ENCODE results near the gene MRNIP. TPM values are rescaled to one million over a fixed set of nuclear protein-coding genes. Genes with fewer than 3 reads are reported as not detected.
A peak's percentile ranks its signal among the peaks of the same experiment; 100 is the strongest.

MRNIP gene
- total RNA-seq, 1 experiment from 2014 or later: 39.9 TPM

DNA sequence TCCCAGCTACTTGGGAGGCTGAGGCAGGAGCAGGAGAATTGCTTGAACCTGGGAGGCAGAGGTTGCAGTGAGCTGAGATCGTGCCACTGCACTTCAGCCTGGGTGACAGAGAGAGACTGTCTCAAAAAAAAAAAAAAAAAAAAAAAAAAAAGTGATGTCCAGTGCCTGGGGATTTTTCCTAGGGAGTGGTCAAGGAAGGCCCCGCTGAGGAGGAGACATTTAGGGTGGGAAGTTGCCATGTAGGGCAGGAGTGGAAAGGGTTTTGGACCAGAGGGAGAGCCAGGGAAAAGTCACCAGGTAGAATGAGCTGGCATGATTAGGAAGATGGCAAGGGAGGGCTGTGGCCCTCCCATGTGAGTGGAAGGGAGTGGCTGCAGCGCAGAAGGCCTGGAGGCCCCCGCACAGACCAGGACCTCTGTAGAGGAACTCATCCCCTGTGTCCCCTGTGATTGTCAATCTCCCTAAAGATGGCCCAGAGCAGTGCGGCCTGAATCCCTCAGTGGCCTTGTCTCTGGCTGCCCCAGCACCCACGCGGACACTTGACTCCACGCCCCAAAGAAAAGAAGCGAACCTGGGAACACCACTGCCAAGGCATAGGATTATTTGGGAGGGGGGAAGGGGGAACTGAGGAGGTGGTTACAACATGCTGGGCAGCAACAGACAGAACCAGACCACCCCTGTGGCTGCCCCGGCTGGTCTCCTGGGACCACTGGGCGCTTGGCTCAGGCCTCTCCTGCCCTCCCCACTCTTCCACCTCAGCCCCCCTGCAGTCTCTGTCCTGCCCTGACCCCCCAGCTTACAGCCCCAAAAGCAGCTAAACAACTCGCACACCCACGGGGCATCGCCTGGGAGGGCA, 40.5 kb downstream of the MRNIP start:
- Histone ChIP-seq H3F3A (ENCODE audit: insufficient read depth, low read depth) (peaks cover 41% of the 10 kb centered on the region), H3K27ac (peak overlapping the region; percentile 100), H3K9me2 (ENCODE audit: insufficient read depth) (no peaks in the 10 kb centered on the region), H3K36me3 (ENCODE audit: low read depth) (peaks cover 14% of the 10 kb centered on the region), H4K20me1 (ENCODE audit: insufficient read depth) (peaks cover 14% of the 10 kb centered on the region), H2AFZ (0 out of 2 replicates have a peak overlapping the region, but pooled peaks have one; percentile 64), H3K4me1 (replicated peaks; ENCODE audit: insufficient read depth) (peaks cover 39% of the 10 kb centered on the region), H3K79me2 (ENCODE audit: low read depth) (peaks cover 31% of the 10 kb centered on the region), H3K4me2 (peak overlapping the region; percentile 100), H3K4me3 (peak overlapping the region; percentile 98; the same call in 1 of the 2 replicates), H3K27me3 (ENCODE audit: insufficient read depth, low read depth) (no peaks in the 10 kb centered on the region), H3K9me3 (ENCODE audit: insufficient read depth, low read depth) (no peaks in the 10 kb centered on the region)
- ChIA-PET CTCF (no interaction called here), POLR2A (ENCODE audit: unreplicated experiment) (interaction anchor here (0.6 kb wide), 3 partner anchors 12 to 55 kb away, joined by 3 to 15 read pairs (median 3); no protein-coding TSS in a partner anchor)
- intact Hi-C loops (cut with micrococcal nuclease; ENCODE audit: unreplicated experiment): loop anchor here (2.0 to 5.0 kb wide), 4 partner anchors 15 to 266 kb away; partner anchors contain the start of genes HNRNPH1 and RUFY1
- DNase-seq: peak in 1 of 2 experiments; percentile 38
- BruUV-seq (replicated peaks): TSS peak; percentile 16
- TF ChIP-seq EZH2 (IDR thresholded peaks at IDR 0.05; ENCODE audit: low read depth): no peak
- TF ChIP-seq CTCF (conservative IDR thresholded peaks at IDR 0.05): no peak

- DNase-seq: no peak
- H2AFZ ChIP-seq: no peak overlapping the region
- TF ChIP-seq CTCF (conservative IDR thresholded peaks at IDR 0.05): no peak
- TF ChIP-seq EZH2 (IDR thresholded peaks at IDR 0.05; ENCODE audit: low read depth): no peak
- H4K20me1 ChIP-seq (ENCODE audit: insufficient read depth): peaks cover 7% of the 10 kb centered on the region
- no peaks in the 10 kb centered on the region for H3K9me3 ChIP-seq (ENCODE audit: insufficient read depth, low read depth)
- CTCF ChIA-PET: no interaction called here
- H3K4me2 ChIP-seq: peak overlapping the region; percentile 100
- H3K36me3 ChIP-seq (ENCODE audit: low read depth): peaks cover 7% of the 10 kb centered on the region
- peaks cover 32% of the 10 kb centered on the region for H3K4me1 ChIP-seq (replicated peaks; ENCODE audit: insufficient read depth)
- H3F3A ChIP-seq (ENCODE audit: insufficient read depth, low read depth): peaks cover 37% of the 10 kb centered on the region
- POLR2A ChIA-PET (ENCODE audit: unreplicated experiment): no interaction called here
- no peaks in the 10 kb centered on the region for H3K27me3 ChIP-seq (ENCODE audit: insufficient read depth, low read depth)
- peak overlapping the region; percentile 100 for H3K27ac ChIP-seq
- no peaks in the 10 kb centered on the region for H3K9me2 ChIP-seq (ENCODE audit: insufficient read depth)
- no TSS peak for BruUV-seq (replicated peaks)
- intact Hi-C loops (cut with micrococcal nuclease; ENCODE audit: unreplicated experiment): loop anchor here (5.0 kb wide), 1 partner anchor 265 kb away; the partner anchor contains the start of gene RUFY1
- H3K4me3 ChIP-seq: no peak overlapping the region
- H3K79me2 ChIP-seq (ENCODE audit: low read depth): peaks cover 25% of the 10 kb centered on the region
Measured at GRCh38 chr5:179817470-179817840, 41.2 kb downstream of the MRNIP start.

DNA sequence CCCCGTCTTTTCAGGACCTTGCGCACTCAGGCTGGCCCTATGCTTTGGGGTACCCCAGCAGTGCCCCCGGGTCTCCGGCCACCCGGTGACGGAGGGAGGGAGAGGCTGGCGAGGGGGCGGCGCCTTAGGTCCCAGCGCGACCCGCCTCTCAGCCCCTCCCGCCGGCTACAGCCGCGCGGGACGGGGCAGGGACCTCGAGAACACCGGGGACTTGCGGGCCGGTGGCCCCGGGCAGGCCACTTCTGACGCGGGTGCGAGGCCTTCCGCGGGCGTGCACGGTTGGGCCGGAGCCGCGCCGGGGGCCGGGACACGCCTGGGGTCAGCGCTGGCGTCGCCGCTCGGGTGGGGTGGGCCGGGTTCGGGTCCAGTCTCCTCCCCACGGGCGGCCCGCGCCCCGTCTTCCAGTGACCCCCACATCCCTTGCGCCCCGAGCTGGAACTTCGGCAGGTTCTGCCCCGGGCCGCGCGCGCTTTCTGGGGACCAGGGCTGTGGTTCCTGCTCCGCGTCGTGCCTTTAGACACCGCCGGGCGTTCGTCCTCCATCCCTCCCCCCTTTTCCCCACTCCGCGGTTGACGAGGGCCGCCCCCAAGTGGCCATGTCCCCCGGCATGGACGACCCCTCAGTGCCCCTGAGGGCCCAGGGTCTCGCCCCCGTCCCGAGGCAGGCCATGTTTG, 41.7 kb downstream of the MRNIP start:
- Histone ChIP-seq H2AFZ (no peak overlapping the region), H3F3A (ENCODE audit: insufficient read depth, low read depth) (peaks cover 32% of the 10 kb centered on the region), H4K20me1 (ENCODE audit: insufficient read depth) (peaks cover 2% of the 10 kb centered on the region), H3K9me3 (ENCODE audit: insufficient read depth, low read depth) (no peaks in the 10 kb centered on the region), H3K27me3 (ENCODE audit: insufficient read depth, low read depth) (no peaks in the 10 kb centered on the region), H3K9me2 (ENCODE audit: insufficient read depth) (no peaks in the 10 kb centered on the region), H3K27ac (0 out of 2 replicates have a peak overlapping the region, but pooled peaks have one; percentile 100), H3K4me2 (peak overlapping the region; percentile 100; the same call in 1 of the 2 replicates), H3K4me3 (no peak overlapping the region), H3K36me3 (ENCODE audit: low read depth) (peaks cover 2% of the 10 kb centered on the region), H3K4me1 (replicated peaks; ENCODE audit: insufficient read depth) (peaks cover 27% of the 10 kb centered on the region), H3K79me2 (ENCODE audit: low read depth) (peaks cover 19% of the 10 kb centered on the region)
- no peak for DNase-seq
- CTCF ChIA-PET: no interaction called here
- intact Hi-C loops (cut with micrococcal nuclease; ENCODE audit: unreplicated experiment): loop anchor here (5.0 kb wide), 1 partner anchor 265 kb away; the partner anchor contains the start of gene RUFY1
- TF ChIP-seq EZH2 (IDR thresholded peaks at IDR 0.05; ENCODE audit: low read depth) (no peak), CTCF (conservative IDR thresholded peaks at IDR 0.05) (no peak)
- no TSS peak for BruUV-seq (replicated peaks)
- POLR2A ChIA-PET (ENCODE audit: unreplicated experiment): no interaction called here
